ENCODE measurements around the gene AGTPBP1. TPM values are rescaled to one million over a fixed set of nuclear protein-coding genes. Genes with fewer than 3 reads are reported as not detected.
A peak's percentile ranks its signal among the peaks of the same experiment; 100 is the strongest.

The AGTPBP1 gene
- total RNA-seq, 2 donors from 2014 or later: 35.8 to 39.0 TPM

DNA sequence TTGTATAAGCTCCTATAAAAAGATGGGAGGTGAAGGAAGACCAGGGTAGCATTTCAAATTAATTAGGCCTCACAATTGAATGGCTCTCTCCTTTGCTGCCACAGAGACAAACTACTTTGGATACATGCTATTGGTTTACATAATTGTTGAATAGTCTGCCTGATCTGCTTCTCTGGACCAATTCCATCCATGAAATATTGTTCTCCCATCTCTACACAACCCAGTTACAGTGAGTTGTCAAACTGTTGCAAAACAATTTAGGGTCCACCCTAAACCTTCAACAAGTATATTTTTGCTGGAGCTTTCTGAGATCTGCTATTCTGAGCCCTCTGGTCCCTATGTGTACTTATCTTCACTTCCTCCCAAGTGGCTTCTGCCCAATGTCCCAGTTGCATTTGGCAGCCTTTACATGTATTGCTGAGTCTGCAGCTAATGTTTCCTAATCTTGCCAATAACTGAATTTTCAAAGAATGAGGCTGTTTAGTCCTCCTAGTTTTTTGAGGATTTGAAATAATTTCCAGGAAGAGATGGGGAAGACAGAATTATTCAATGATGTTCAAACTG lies 38.9 kb downstream of the AGTPBP1 start:
- H3K27ac Mint-ChIP-seq: peak overlapping the region; percentile 61
- H3K9me3 Mint-ChIP-seq: no peaks in the 10 kb centered on the region
- ATAC-seq (replicated peaks): no peak
- H3K36me3 Mint-ChIP-seq (ENCODE audit: low read depth): peaks cover 32% of the 10 kb centered on the region
- H3K4me1 Mint-ChIP-seq: peaks cover 28% of the 10 kb centered on the region
- H3K4me3 Mint-ChIP-seq: no peak overlapping the region
- H3K27me3 Mint-ChIP-seq: no peaks in the 10 kb centered on the region

DNA sequence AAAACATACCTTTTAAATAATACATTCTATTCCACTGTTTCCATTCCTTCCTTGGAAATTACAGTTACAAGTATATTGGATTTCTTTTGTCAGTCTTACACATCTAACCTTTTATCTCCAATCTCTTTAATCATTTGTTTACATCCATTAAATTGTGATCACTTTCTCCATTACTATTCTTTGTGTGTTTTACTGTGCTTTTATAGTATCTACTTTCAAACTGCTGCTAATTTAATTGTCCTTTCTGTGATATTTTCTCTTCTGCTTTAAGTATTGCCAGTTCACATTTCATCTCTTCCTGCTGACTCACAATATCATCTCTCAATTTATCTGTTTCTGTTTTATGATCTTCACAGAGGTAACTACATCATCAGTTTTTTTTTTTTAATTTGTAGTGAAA lies 39.6 kb downstream of the AGTPBP1 start:
- H3K4me3 Mint-ChIP-seq: no peak overlapping the region
- no peaks in the 10 kb centered on the region for H3K27me3 Mint-ChIP-seq
- H3K9me3 Mint-ChIP-seq: no peaks in the 10 kb centered on the region
- peaks cover 27% of the 10 kb centered on the region for H3K36me3 Mint-ChIP-seq (ENCODE audit: low read depth)
- peak overlapping the region; percentile 61 for H3K27ac Mint-ChIP-seq
- no peak for ATAC-seq (replicated peaks)
- peaks cover 24% of the 10 kb centered on the region for H3K4me1 Mint-ChIP-seq

- Mint-ChIP-seq H3K36me3 (ENCODE audit: low read depth) (peaks cover 18% of the 10 kb centered on the region), H3K4me1 (peaks cover 24% of the 10 kb centered on the region), H3K27ac (no peak overlapping the region), H3K9me3 (no peaks in the 10 kb centered on the region), H3K4me3 (no peak overlapping the region), H3K27me3 (no peaks in the 10 kb centered on the region)
- no peak for ATAC-seq (replicated peaks)
These were observed 41.4 kb downstream of the AGTPBP1 start for GRCh38 chr9:85700330-85700729.

DNA sequence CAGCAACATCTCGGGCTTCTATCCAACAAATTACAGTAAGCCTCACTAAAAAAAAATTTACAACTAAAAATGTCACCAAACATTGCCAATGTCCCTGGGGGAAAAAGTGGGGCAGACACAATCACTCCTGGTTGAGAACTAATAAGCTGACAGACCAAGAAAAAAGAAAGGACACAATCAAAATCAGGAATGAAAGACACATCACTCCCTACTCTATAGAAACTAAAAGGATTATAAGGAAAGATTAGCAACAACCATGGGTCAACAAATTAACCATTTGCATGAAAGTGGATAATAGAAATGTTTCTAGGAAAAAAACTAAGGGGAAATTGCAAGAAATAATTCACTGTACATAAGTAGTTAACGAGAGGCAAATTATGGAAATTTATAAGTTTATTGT lies 53.4 kb downstream of the AGTPBP1 start:
- peaks cover 19% of the 10 kb centered on the region for H3K4me1 Mint-ChIP-seq
- H3K27ac Mint-ChIP-seq: no peak overlapping the region
- ATAC-seq (replicated peaks): no peak
- H3K9me3 Mint-ChIP-seq: no peaks in the 10 kb centered on the region
- no peak overlapping the region for H3K4me3 Mint-ChIP-seq
- no peaks in the 10 kb centered on the region for H3K27me3 Mint-ChIP-seq
- peaks cover 58% of the 10 kb centered on the region for H3K36me3 Mint-ChIP-seq (ENCODE audit: low read depth)

DNA sequence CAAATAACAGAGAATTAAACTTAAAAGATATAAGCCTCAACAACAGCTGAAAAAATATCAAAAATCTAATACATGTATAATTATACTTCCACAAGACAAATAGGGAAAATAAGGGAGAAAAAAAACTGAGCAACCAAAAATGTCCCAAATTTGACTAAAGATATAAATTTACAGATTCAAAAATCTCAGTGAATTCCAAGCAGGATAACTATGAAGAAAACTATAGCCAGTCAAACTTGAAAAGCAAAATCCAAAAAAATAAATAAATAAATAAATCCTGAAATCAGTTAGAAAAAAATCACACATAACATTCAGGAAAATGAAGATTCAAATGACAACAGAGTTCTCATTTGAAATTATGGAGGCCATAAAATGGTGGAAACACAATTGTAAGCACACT lies 56.7 kb downstream of the AGTPBP1 start:
- H3K27ac Mint-ChIP-seq: no peak overlapping the region
- peaks cover 72% of the 10 kb centered on the region for H3K36me3 Mint-ChIP-seq (ENCODE audit: low read depth)
- H3K4me3 Mint-ChIP-seq: no peak overlapping the region
- H3K9me3 Mint-ChIP-seq: no peaks in the 10 kb centered on the region
- ATAC-seq (replicated peaks): no peak
- H3K27me3 Mint-ChIP-seq: no peaks in the 10 kb centered on the region
- peaks cover 13% of the 10 kb centered on the region for H3K4me1 Mint-ChIP-seq

DNA sequence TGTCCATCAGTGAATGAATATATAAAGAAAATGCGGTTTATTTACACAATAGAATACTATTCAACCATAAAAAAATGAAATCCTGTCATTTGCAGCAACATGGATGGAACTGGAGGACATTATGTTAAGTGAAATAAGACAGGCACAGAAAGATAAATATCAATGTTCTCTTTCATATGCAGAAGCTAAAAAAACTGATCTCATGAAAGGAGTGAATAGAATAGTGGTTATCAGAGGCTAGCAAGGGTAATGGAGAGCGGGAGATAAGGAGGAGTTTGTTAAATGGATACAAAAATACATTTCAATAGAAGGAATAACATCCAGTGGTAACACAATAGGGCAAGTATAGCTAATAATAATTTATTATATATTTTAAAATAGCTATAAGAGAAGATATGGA lies 65.0 kb downstream of the AGTPBP1 start:
- Mint-ChIP-seq H3K36me3 (ENCODE audit: low read depth) (peaks cover 67% of the 10 kb centered on the region), H3K4me3 (no peak overlapping the region), H3K27me3 (no peaks in the 10 kb centered on the region), H3K9me3 (no peaks in the 10 kb centered on the region), H3K27ac (no peak overlapping the region), H3K4me1 (no peaks in the 10 kb centered on the region)
- no peak for ATAC-seq (replicated peaks)

GRCh38 chr9:85667374-85667773 lies 74.4 kb downstream of the AGTPBP1 start:
- Mint-ChIP-seq H3K9me3 (no peaks in the 10 kb centered on the region), H3K27me3 (no peaks in the 10 kb centered on the region), H3K27ac (no peak overlapping the region), H3K36me3 (ENCODE audit: low read depth) (peaks cover 70% of the 10 kb centered on the region), H3K4me3 (no peak overlapping the region), H3K4me1 (no peaks in the 10 kb centered on the region)
- no peak for ATAC-seq (replicated peaks)

GRCh38 chr9:85666086-85666485 lies 75.7 kb downstream of the AGTPBP1 start:
- Mint-ChIP-seq H3K27me3 (no peaks in the 10 kb centered on the region), H3K9me3 (no peaks in the 10 kb centered on the region), H3K27ac (no peak overlapping the region), H3K4me3 (no peak overlapping the region), H3K36me3 (ENCODE audit: low read depth) (peaks cover 63% of the 10 kb centered on the region), H3K4me1 (no peaks in the 10 kb centered on the region)
- ATAC-seq (replicated peaks): no peak

DNA sequence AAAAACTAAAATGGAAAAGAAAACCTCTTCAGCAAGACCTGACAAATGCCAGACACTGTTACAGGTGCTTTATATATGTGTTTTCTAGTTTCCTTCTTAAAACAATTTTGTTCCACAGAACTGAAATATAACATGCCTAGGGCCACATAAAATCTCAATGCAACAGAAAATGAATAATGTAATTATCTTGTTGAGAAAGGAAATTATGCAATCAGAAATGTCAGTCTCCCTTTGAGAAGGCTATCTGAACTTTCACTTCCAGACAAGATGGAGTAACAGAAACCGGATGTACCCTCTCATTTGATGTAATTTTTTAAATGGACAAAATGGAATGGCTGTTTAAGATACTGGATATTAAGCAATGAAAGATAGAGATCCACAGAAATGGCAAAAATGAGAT lies 79.2 kb downstream of the AGTPBP1 start:
- Mint-ChIP-seq H3K27me3 (no peaks in the 10 kb centered on the region), H3K9me3 (no peaks in the 10 kb centered on the region), H3K4me3 (no peak overlapping the region), H3K36me3 (ENCODE audit: low read depth) (peaks cover 42% of the 10 kb centered on the region), H3K27ac (no peak overlapping the region), H3K4me1 (no peaks in the 10 kb centered on the region)
- ATAC-seq (replicated peaks): no peak

- H3K4me1 Mint-ChIP-seq: no peaks in the 10 kb centered on the region
- H3K4me3 Mint-ChIP-seq: no peak overlapping the region
- no peaks in the 10 kb centered on the region for H3K27me3 Mint-ChIP-seq
- H3K27ac Mint-ChIP-seq: no peak overlapping the region
- ATAC-seq (replicated peaks): no peak
- no peaks in the 10 kb centered on the region for H3K9me3 Mint-ChIP-seq
- H3K36me3 Mint-ChIP-seq (ENCODE audit: low read depth): peaks cover 45% of the 10 kb centered on the region
These were observed 83.0 kb downstream of the AGTPBP1 start for GRCh38 chr9:85658716-85659115.

GRCh38 chr9:85653153-85653552 lies 88.6 kb downstream of the AGTPBP1 start:
- Mint-ChIP-seq H3K27me3 (no peaks in the 10 kb centered on the region), H3K27ac (no peak overlapping the region), H3K9me3 (no peaks in the 10 kb centered on the region), H3K4me1 (no peaks in the 10 kb centered on the region), H3K36me3 (ENCODE audit: low read depth) (peaks cover 52% of the 10 kb centered on the region), H3K4me3 (no peak overlapping the region)
- no peak for ATAC-seq (replicated peaks)

- H3K27ac Mint-ChIP-seq: no peak overlapping the region
- peaks cover 59% of the 10 kb centered on the region for H3K36me3 Mint-ChIP-seq (ENCODE audit: low read depth)
- H3K9me3 Mint-ChIP-seq: no peaks in the 10 kb centered on the region
- H3K4me3 Mint-ChIP-seq: no peak overlapping the region
- H3K27me3 Mint-ChIP-seq: no peaks in the 10 kb centered on the region
- H3K4me1 Mint-ChIP-seq: peaks cover 6% of the 10 kb centered on the region
- no peak for ATAC-seq (replicated peaks)
These were observed 94.2 kb downstream of the AGTPBP1 start for GRCh38 chr9:85647571-85647970.

DNA sequence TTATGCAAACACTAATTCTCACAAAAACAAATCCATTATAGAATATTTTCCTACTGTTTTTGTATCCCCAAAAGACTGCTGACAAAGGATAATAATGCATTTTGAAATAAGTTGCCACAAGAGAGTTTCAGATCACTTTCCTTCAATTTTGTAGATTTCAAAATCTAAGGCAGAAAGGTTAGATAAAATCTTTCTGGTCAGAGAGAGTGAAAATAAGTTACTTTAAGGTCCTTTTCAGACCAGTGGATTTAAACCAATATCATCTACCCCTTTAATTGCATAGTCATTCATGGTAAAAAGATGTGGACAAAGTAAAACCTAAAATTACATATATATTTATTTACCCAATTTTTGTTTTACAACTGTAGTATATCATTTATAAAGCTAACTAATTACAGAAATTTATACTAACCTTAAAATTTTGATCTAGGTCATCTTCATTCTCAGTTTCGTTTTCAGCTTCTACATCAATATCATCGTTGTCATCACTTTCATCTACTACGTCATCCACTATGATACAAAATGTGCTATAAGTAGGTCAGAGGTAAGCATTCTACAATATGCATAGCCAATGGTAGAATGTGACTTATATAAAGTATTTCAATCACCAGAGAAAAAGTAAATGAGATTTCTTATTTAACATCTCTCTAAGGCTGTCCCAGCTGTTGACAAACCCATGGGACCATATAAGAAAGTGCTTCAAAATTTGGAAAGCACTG lies 95.7 kb downstream of the AGTPBP1 start:
- no peaks in the 10 kb centered on the region for H3K27me3 Mint-ChIP-seq
- peaks cover 6% of the 10 kb centered on the region for H3K4me1 Mint-ChIP-seq
- peak; percentile 71 for ATAC-seq (replicated peaks)
- peaks cover 72% of the 10 kb centered on the region for H3K36me3 Mint-ChIP-seq (ENCODE audit: low read depth)
- H3K4me3 Mint-ChIP-seq: no peak overlapping the region
- no peaks in the 10 kb centered on the region for H3K9me3 Mint-ChIP-seq
- no peak overlapping the region for H3K27ac Mint-ChIP-seq

- Mint-ChIP-seq H3K27ac (no peak overlapping the region), H3K27me3 (no peaks in the 10 kb centered on the region), H3K36me3 (ENCODE audit: low read depth) (peaks cover 68% of the 10 kb centered on the region), H3K4me3 (no peak overlapping the region), H3K9me3 (no peaks in the 10 kb centered on the region), H3K4me1 (no peaks in the 10 kb centered on the region)
- ATAC-seq (replicated peaks): no peak
These were observed 101.3 kb downstream of the AGTPBP1 start for GRCh38 chr9:85640425-85640824.

DNA sequence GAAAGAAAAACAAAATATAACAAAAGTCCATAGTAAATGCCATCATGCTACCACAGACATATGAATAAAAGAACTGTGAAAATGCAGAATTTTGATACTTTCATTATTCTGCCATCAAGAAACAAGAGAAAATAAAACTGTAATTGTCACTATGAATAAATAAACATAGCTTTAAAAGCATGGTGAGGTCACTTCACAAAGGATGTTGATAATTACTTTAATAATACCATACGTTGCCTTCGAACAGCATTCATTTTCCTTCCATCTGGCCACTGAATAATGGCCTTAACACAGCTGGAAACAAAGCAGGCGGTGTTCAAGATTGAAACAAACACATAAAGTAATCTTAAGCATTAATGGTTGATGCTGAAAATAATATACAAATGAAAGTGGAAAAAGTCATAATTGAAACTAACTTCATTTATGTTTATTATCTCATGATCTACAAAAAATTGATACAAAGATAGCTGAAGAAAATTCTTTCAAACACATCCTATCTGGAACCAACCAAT lies 102.0 kb downstream of the AGTPBP1 start:
- no peaks in the 10 kb centered on the region for H3K9me3 Mint-ChIP-seq
- H3K36me3 Mint-ChIP-seq (ENCODE audit: low read depth): peaks cover 61% of the 10 kb centered on the region
- H3K4me1 Mint-ChIP-seq: no peaks in the 10 kb centered on the region
- H3K27ac Mint-ChIP-seq: no peak overlapping the region
- ATAC-seq (replicated peaks): no peak
- H3K4me3 Mint-ChIP-seq: no peak overlapping the region
- H3K27me3 Mint-ChIP-seq: no peaks in the 10 kb centered on the region
